NOMO-1 (cell line): ENCODE results near the gene ITPRID1.

Experiments used
- DNase-seq, 2 experiments: peaks; one replicate each; lab custom pipeline; 2025; ENCODE audit not compliant: unreplicated experiment in 2 of 2; lab: John Stamatoyannopoulos, UW

ITPRID1 gene

GRCh38 chr7:31690935-31691334 lies 177.0 kb downstream of the ITPRID1 start:
- DNase-seq: no peak

GRCh38 chr7:31692451-31692850 lies 178.6 kb downstream of the ITPRID1 start:
- no peak for DNase-seq

- DNase-seq: no peak
Measured at GRCh38 chr7:31692871-31693270, 179.0 kb downstream of the ITPRID1 start.

- DNase-seq: peak; percentile 77 to 87
Measured at GRCh38 chr7:31695859-31696614, 182.1 kb downstream of the ITPRID1 start.

GRCh38 chr7:31699050-31699449 lies 185.2 kb downstream of the ITPRID1 start:
- peak; percentile 94 to 98 for DNase-seq

GRCh38 chr7:31702354-31702753 lies 188.5 kb downstream of the ITPRID1 start:
- no peak for DNase-seq

- peak in 1 of 2 experiments; percentile 16 for DNase-seq
Measured at GRCh38 chr7:31705377-31705776, 191.5 kb downstream of the ITPRID1 start.

- no peak for DNase-seq
Measured at GRCh38 chr7:31707089-31707488, 193.2 kb downstream of the ITPRID1 start.
